Measurements from ENCODE around the gene SMYD3.

SMYD3 gene

GRCh38 chr1:246078888-246079252 lies 428.2 kb downstream of the SMYD3 start:
- TF ChIP-seq REST (IDR thresholded peaks at IDR 0.05; ENCODE audit: insufficient read depth in 1 of 2, low read depth in 2 of 2, low read length in 2 of 2) (no peak), FOXP2 (optimal IDR thresholded peaks at IDR 0.05; ENCODE audit: borderline replicate concordance, extremely low read depth, extremely low read length, insufficient read depth) (no peak), SIN3A (IDR thresholded peaks at IDR 0.05; ENCODE audit: borderline replicate concordance, insufficient read depth, low read length) (no peak), POLR2AphosphoS5 (IDR thresholded peaks at IDR 0.05; ENCODE audit: low read depth, low read length) (no peak), TAF1 (IDR thresholded peaks at IDR 0.05; ENCODE audit: borderline replicate concordance, insufficient read depth, low read length) (no peak)

GRCh38 chr1:246078126-246078887 lies 428.8 kb downstream of the SMYD3 start:
- TF ChIP-seq REST (IDR thresholded peaks at IDR 0.05; ENCODE audit: insufficient read depth in 1 of 2, low read depth in 2 of 2, low read length in 2 of 2), result no peak
- TF ChIP-seq FOXP2 (optimal IDR thresholded peaks at IDR 0.05; ENCODE audit: borderline replicate concordance, extremely low read depth, extremely low read length, insufficient read depth), result no peak
- no peak for TF ChIP-seq POLR2AphosphoS5 (IDR thresholded peaks at IDR 0.05; ENCODE audit: low read depth, low read length)
- TF ChIP-seq TAF1 (IDR thresholded peaks at IDR 0.05; ENCODE audit: borderline replicate concordance, insufficient read depth, low read length), result no peak
- TF ChIP-seq SIN3A (IDR thresholded peaks at IDR 0.05; ENCODE audit: borderline replicate concordance, insufficient read depth, low read length), result no peak

GRCh38 chr1:246077476-246077875 lies 429.6 kb downstream of the SMYD3 start:
- TF ChIP-seq TAF1 (IDR thresholded peaks at IDR 0.05; ENCODE audit: borderline replicate concordance, insufficient read depth, low read length), result no peak
- TF ChIP-seq SIN3A (IDR thresholded peaks at IDR 0.05; ENCODE audit: borderline replicate concordance, insufficient read depth, low read length), result no peak
- no peak for TF ChIP-seq POLR2AphosphoS5 (IDR thresholded peaks at IDR 0.05; ENCODE audit: low read depth, low read length)
- no peak for TF ChIP-seq FOXP2 (optimal IDR thresholded peaks at IDR 0.05; ENCODE audit: borderline replicate concordance, extremely low read depth, extremely low read length, insufficient read depth)
- TF ChIP-seq REST (IDR thresholded peaks at IDR 0.05; ENCODE audit: insufficient read depth in 1 of 2, low read depth in 2 of 2, low read length in 2 of 2), result no peak

- TF ChIP-seq REST (IDR thresholded peaks at IDR 0.05; ENCODE audit: insufficient read depth in 1 of 2, low read depth in 2 of 2, low read length in 2 of 2) (no peak), POLR2AphosphoS5 (IDR thresholded peaks at IDR 0.05; ENCODE audit: low read depth, low read length) (no peak), SIN3A (IDR thresholded peaks at IDR 0.05; ENCODE audit: borderline replicate concordance, insufficient read depth, low read length) (no peak), TAF1 (IDR thresholded peaks at IDR 0.05; ENCODE audit: borderline replicate concordance, insufficient read depth, low read length) (no peak), FOXP2 (optimal IDR thresholded peaks at IDR 0.05; ENCODE audit: borderline replicate concordance, extremely low read depth, extremely low read length, insufficient read depth) (no peak)
Measured at GRCh38 chr1:246074421-246074820, 432.7 kb downstream of the SMYD3 start.
